NOMO-1 treated with dmso at 0.1 percent for 144 hours (cell line): ENCODE results near the gene PTPRM.

Experiments
- DNase-seq: peaks from one replicate; lab custom pipeline; 2025; ENCODE audit not compliant: unreplicated experiment; lab: John Stamatoyannopoulos, UW

PTPRM gene

GRCh38 chr18:8084160-8084559 is 517.0 kb downstream of the PTPRM start:
- no peak for DNase-seq

- DNase-seq, result no peak
Observed at GRCh38 chr18:8088626-8089025, 521.5 kb downstream of the PTPRM start.

- no peak for DNase-seq
Observed at GRCh38 chr18:8091035-8091434, 523.9 kb downstream of the PTPRM start.

GRCh38 chr18:8095947-8096570 is 528.9 kb downstream of the PTPRM start:
- DNase-seq, result no peak

GRCh38 chr18:8097399-8097798 is 530.3 kb downstream of the PTPRM start:
- DNase-seq, result no peak

- no peak for DNase-seq
Observed at GRCh38 chr18:8097927-8098326, 530.8 kb downstream of the PTPRM start.

- no peak for DNase-seq
Observed at GRCh38 chr18:8106603-8107002, 539.5 kb downstream of the PTPRM start.

GRCh38 chr18:8107426-8107825 is 540.3 kb downstream of the PTPRM start:
- DNase-seq, result no peak

- DNase-seq, result no peak
Observed at GRCh38 chr18:8114480-8114879, 547.4 kb downstream of the PTPRM start.

GRCh38 chr18:8116341-8117005 is 549.4 kb downstream of the PTPRM start:
- DNase-seq, result no peak

GRCh38 chr18:8117006-8117371 is 549.9 kb downstream of the PTPRM start:
- no peak for DNase-seq

- no peak for DNase-seq
Observed at GRCh38 chr18:8121101-8121500, 554.0 kb downstream of the PTPRM start.

- DNase-seq, result no peak
Observed at GRCh38 chr18:8121942-8122480, 554.9 kb downstream of the PTPRM start.

GRCh38 chr18:8124232-8125146 is 557.4 kb downstream of the PTPRM start:
- no peak for DNase-seq

GRCh38 chr18:8130096-8130495 is 563.0 kb downstream of the PTPRM start:
- DNase-seq, result no peak

GRCh38 chr18:8133032-8133431 is 565.9 kb downstream of the PTPRM start:
- no peak for DNase-seq

GRCh38 chr18:8133888-8134287 is 566.8 kb downstream of the PTPRM start:
- no peak for DNase-seq

GRCh38 chr18:8139127-8139527 is 572.0 kb downstream of the PTPRM start:
- no peak for DNase-seq

GRCh38 chr18:8139891-8140406 is 572.8 kb downstream of the PTPRM start:
- no peak for DNase-seq

GRCh38 chr18:8140841-8141501 is 573.9 kb downstream of the PTPRM start:
- DNase-seq, result no peak

- no peak for DNase-seq
Observed at GRCh38 chr18:8142131-8142711, 575.1 kb downstream of the PTPRM start.
